HG02943 (cell line): ENCODE results near the gene HNRNPF.
"Not testable (repeated sequence)": the region's sequence is repeated elsewhere in the genome, so short reads cannot be mapped to it uniquely, and the experiment has no call there.

Experiments used
- ATAC-seq: cut with Tn5 transposase; IDR thresholded peaks from one replicate; pipeline ENCODE4 v1.9.1; 2021; ENCODE audit warnings: mild to moderate bottlenecking, low read depth, moderate library complexity; ENCODE audit not compliant: unreplicated experiment

Gene HNRNPF

GRCh38 chr10:43421944-43422343 lies 13.0 kb upstream of the HNRNPF start:
- ATAC-seq: not testable (repeated sequence)

GRCh38 chr10:43421519-43421918 lies 12.5 kb upstream of the HNRNPF start:
- ATAC-seq: no peak

- peak; percentile 5 for ATAC-seq
Measured at GRCh38 chr10:43421201-43421507, 12.2 kb upstream of the HNRNPF start.

DNA sequence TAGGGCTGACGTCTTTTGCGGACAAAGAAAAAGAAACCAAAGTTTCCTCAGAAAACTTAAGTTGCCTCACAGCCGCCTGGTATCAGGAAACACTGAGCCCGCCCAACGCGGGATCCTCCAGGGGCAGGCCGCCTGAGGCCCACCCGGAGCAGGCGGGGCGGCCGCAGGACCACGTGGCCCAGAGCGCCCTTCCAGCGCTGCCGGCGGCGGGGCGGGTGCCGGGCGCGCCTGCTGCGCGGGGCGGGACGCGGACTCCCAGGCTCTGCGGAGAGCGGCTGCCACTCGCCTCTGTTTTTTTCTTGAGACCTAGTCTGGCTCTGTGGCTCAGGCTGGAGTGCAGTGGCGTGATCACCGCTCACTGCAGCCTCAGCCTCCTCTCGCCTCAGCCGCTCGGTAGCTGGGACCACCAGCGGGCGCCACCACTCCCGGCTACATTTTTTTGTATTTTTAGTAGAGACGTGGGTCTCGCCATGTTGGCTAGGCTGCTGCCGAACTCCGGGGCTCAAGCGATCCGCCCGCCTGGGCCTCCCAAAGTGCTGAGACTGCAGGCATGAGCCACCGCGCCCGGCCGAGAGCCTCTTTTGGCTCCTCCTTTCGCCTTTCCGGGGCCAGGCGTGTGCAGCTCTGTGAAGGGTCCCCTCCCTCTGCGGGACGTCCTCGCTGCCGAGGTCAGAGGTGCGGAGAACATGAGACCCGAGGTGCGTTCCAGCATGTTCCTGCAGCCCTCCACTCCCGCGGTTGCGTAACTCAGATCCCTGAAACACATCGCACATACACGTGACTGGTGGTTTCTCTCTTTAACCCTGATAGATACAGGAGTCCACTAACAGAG lies 11.6 kb upstream of the HNRNPF start:
- peak; percentile 79 for ATAC-seq

GRCh38 chr10:43419997-43420368 lies 11.0 kb upstream of the HNRNPF start:
- ATAC-seq: no peak

DNA sequence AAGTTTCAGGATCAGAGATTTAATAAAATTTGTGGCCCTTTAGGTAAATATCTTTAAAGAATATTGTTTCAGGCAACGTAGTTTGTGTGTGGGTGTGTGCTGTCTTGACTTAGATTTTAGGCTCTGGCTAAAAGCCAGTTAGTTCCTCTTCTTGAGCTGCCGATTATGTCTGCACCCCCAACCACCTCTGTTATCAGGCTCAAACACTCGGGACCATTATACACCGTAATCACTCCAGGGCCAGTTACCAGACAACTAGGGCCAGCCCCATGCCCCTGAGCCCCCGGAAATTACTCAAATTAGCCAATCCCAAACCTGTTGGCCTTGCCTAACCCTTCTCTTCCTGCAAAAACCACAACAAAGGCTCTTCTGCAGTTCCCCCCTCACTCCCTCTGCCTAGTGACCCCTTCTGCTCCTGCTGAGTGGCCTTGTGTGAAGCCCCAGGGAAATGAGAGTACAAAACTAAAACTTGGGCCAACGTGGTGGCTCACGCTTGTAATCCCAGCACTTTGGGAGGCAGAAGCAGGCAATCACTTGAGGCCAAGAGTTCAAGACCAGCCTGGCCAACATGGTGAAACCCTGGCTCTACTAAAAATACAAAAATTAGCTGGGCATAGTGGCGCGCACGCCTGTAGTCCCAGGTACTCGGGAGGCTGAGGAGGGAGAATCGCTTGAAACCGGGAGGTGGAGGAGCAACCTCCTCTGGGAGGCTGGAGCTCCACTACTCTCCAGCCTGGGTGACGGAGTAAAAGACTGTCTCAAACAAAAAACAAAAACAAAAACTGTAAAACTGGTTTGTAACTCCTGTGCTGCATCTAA lies 9.2 kb upstream of the HNRNPF start:
- no peak for ATAC-seq

DNA sequence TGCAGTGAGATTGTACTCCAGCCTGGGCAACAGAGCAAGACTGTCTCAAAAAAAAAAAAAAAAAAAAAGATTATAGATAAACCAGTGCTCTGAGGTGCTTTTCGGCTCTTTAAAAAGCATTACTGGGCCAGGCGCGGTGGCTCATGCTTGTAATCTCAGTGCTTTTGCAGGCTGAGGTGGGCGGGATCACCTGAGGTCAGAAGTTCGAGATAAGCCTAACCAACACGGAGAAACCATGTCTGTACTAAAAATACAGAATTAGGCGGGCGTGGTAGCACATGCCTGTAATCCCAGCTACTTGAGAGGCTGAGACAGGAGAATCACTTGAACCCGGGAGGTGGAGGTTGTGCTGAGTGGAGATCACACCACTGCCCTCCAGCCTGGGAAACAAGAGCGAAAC lies 6.6 kb upstream of the HNRNPF start:
- no peak for ATAC-seq

DNA sequence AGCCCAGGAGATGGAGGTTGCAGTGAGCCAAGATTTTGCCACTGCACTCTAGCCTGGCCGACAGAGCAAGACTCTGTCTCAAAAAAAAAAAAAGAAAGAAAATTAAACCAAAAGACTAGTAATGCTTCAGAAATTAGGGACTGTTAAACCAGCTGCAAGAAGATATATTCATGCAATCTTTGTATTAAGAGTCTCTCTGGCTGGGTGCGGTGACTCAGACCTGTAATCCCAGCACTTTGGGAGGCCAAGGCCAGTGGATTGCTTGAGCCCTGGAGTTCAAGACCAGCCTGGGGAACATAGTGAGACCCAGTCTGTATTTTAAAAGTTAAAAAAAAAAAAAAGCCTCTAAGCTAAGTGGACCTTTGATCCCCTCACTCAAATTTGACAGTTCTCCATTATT lies 2.5 kb upstream of the HNRNPF start:
- ATAC-seq: no peak

GRCh38 chr10:43410345-43410744 lies 1.4 kb upstream of the HNRNPF start:
- ATAC-seq: no peak

GRCh38 chr10:43409385-43410109 lies 561 bp upstream of the HNRNPF start:
- ATAC-seq: no peak

DNA sequence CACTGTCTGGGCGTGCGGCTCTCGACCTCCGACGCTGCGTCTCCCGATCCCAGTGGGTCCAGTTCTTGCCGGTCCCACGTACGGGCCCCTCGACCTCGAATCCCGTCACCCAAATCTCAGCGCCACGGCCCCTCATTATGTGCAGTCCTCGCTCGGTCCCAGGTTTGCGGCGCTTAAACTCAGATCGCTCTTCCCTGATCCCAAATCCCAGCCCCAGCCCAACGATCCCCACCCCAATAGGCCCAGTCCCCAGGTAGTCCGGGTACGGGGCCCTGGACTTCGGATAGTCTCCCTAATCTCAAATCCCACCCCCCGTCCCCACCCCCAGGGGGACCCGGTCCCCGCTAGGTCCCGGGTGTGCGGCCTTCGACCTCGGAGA lies 666 bp downstream of the HNRNPF start:
- peak; percentile 0 for ATAC-seq

GRCh38 chr10:43407576-43408330 lies 1.2 kb downstream of the HNRNPF start:
- peak; percentile 43 for ATAC-seq

DNA sequence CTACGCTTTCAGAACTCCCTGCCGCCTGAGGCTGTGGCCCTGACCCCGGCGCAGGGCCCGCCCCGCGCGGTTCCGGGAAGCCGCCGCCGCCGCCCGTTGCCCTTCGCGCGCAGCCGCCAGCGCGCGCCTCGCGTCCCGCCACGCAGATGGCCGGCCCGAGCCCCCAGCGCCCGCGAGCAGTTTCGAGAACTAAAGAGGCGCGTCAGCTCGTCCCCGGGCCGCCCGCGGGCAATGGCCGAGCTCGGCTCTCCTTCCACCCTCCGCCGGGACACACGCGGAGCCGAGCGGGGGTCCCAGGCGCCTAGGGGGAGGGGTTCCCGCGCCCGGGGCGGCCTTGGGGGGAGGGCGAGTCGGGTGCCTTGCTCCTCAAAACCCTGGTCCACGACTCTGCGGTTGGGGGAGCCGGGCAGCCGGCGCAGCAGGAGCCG lies 1.8 kb downstream of the HNRNPF start:
- peak; percentile 32 for ATAC-seq

GRCh38 chr10:43404704-43405084 lies 4.3 kb downstream of the HNRNPF start:
- ATAC-seq: no peak

- no peak for ATAC-seq
Measured at GRCh38 chr10:43403911-43404703, 4.9 kb downstream of the HNRNPF start.

GRCh38 chr10:43402880-43403452 lies 6.0 kb downstream of the HNRNPF start:
- ATAC-seq: no peak

- ATAC-seq: no peak
Measured at GRCh38 chr10:43402176-43402575, 6.8 kb downstream of the HNRNPF start.

DNA sequence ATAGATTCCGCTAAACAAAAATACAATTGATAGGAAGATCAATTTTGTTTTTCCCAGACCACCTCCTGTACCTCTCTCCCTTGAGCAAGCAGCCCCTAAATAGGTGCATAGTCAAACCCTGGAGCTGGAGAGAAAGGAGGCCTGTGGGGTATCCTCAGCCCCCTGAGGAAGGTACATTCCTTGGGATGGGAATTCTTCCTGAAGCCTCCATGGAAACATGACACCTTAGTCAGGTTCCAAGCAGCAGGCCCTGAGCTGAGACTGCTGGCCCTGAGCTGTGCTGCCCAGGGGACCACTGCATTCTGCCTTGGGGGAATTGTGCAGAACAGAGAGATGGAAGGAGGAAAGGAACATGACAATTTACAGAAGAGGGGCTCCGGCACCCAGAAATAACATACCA lies 7.4 kb downstream of the HNRNPF start:
- no peak for ATAC-seq
